HCT116 (cell line): ENCODE measurements around the gene SLC10A3. TPM values are rescaled to one million over a fixed set of nuclear protein-coding genes. Genes with fewer than 3 reads are reported as not detected.

Experiments
- ATAC-seq: fragments of 200-7000 bp; cut with Tn5 transposase; 2 replicates; pipeline ENCODE4 v1.9.1; 2020; ENCODE audit warnings: mild to moderate bottlenecking, moderate library complexity
- BruUV-seq: library from RNA; stranded (reverse); fragments of 400-500 nt; replicated peaks from 2 replicates; lab custom pipeline; 2021; lab: Mats Ljungman, UMichigan
- CTCF ChIA-PET: fragments of 300-600 bp; sonication (Branson Sonifier 250); formaldehyde crosslinking; loops from one replicate; lab custom pipeline; 2021; ENCODE audit warnings: antibody characterized with exemption; lab: Charles Lee
- POLR2A ChIA-PET: fragments of 300-600, 350-600 bp; sonication (Branson Sonifier 250); formaldehyde crosslinking; loops from one replicate; lab custom pipeline; 2021; ENCODE audit warnings: antibody characterized with exemption; lab: Charles Lee
- RAD21 ChIA-PET, 2 experiments: fragments of 300-600 bp; sonication (Branson Sonifier 250); formaldehyde crosslinking; loops; one replicate each; lab custom pipeline; 2023; ENCODE audit warnings: low total read pairs in 2 of 2; ENCODE audit not compliant: uncharacterized antibody in 2 of 2, unreplicated experiment in 2 of 2, low non-redundant PET in 1 of 2; lab: Charles Lee
- DNase-seq: peaks from one replicate; pipeline ENCODE4 v3.0.0-alpha.2; 2010; ENCODE audit warnings: low read depth, low spot score
- H2AFZ ChIP-seq: fragments of 200-600 bp; shearing (Covaris generic), sonication (generic); 2 replicates; pipeline ENCODE4 v1.6.1; 2017; ENCODE audit warnings: low read depth, mixed run types, mixed read lengths, antibody characterized with exemption, low read length; ENCODE audit not compliant: poor library complexity, severe bottlenecking
- H3K27ac ChIP-seq: 2 replicates; pipeline ENCODE4 v1.5.1; 2012; ENCODE audit warnings: low read depth, low read length
- H3K27me3 ChIP-seq: fragments of 200-600 bp; sonication (generic); 2 replicates; pipeline ENCODE4 v1.6.1; 2016; ENCODE audit warnings: mixed run types, low read length, mixed read lengths; ENCODE audit not compliant: insufficient read depth
- H3K36me3 ChIP-seq, 2 experiments: fragments of 200-500 bp in 1 of 2; fragments of 200-600 bp in 1 of 2; sonication (Bioruptor generic) in 1 of 2; sonication (generic) in 1 of 2; 2 replicates each; pipeline versions ENCODE4 v1.5.1 to v1.6.1; 2014 to 2016; ENCODE audit warnings: low read length in 2 of 2, inconsistent platforms in 1 of 2, mixed read lengths in 1 of 2, mixed run types in 1 of 2; ENCODE audit not compliant: insufficient read depth in 2 of 2, control insufficient read depth in 1 of 2
- H3K4me1 ChIP-seq, 2 experiments: fragments of 200-600 bp in 1 of 2; sonication (generic) in 1 of 2; 2 replicates each; pipeline versions ENCODE4 v1.5.1 to v1.6.1; 2012 to 2017; ENCODE audit warnings: low read length in 2 of 2, inconsistent platforms in 1 of 2, mild to moderate bottlenecking in 1 of 2, mixed read lengths in 1 of 2, mixed run types in 1 of 2, moderate library complexity in 1 of 2; ENCODE audit not compliant: insufficient read depth in 2 of 2, control insufficient read depth in 1 of 2
- H3K4me2 ChIP-seq: fragments of 200-600 bp; sonication (generic); 2 replicates; pipeline ENCODE4 v1.6.1; 2017; ENCODE audit warnings: mixed run types, low read length, mixed read lengths
- H3K4me3 ChIP-seq, 2 experiments: fragments of 200-600 bp in 1 of 2; sonication (generic) in 1 of 2; replicated peaks in 1 of 2; 2 replicates each; pipeline ENCODE4 v1.5.1; 2011 to 2016; ENCODE audit warnings: low read length in 2 of 2, control low read depth in 1 of 2, low read depth in 1 of 2, mild to moderate bottlenecking in 1 of 2, mixed read lengths in 1 of 2, mixed run types in 1 of 2
- H3K79me2 ChIP-seq: fragments of 200-600 bp; sonication (generic); 2 replicates; pipeline ENCODE4 v1.6.1; 2017; ENCODE audit warnings: mild to moderate bottlenecking, mixed run types, low read length, moderate library complexity, mixed read lengths; ENCODE audit not compliant: insufficient read depth
- H3K9ac ChIP-seq: fragments of 200-600 bp; sonication (generic); 2 replicates; pipeline ENCODE4 v1.6.1; 2016; ENCODE audit warnings: low read length, mixed read lengths
- H3K9me2 ChIP-seq: fragments of 200-600 bp; sonication (generic), shearing (Covaris generic); 2 replicates; pipeline ENCODE4 v1.6.1; 2017; ENCODE audit warnings: mixed run types, mild to moderate bottlenecking, moderate library complexity; ENCODE audit not compliant: insufficient read depth
- H3K9me3 ChIP-seq, 2 experiments: fragments of 200-500 bp in 1 of 2; fragments of 200-600 bp in 1 of 2; sonication (Bioruptor generic) in 1 of 2; sonication (generic) in 1 of 2; 2 replicates each; pipeline ENCODE4 v1.6.1; 2014 to 2017; ENCODE audit warnings: low read length in 2 of 2, mixed read lengths in 2 of 2, inconsistent platforms in 1 of 2, low read depth in 1 of 2, mild to moderate bottlenecking in 1 of 2, mixed run types in 1 of 2, moderate library complexity in 1 of 2; ENCODE audit not compliant: control insufficient read depth in 1 of 2, insufficient read depth in 1 of 2
- H4K20me1 ChIP-seq: fragments of 200-600 bp; sonication (generic), shearing (Covaris generic); 2 replicates; pipeline ENCODE4 v1.6.1; 2017; ENCODE audit warnings: mixed run types, mild to moderate bottlenecking, moderate library complexity; ENCODE audit not compliant: insufficient read depth
- CEBPB ChIP-seq: IDR thresholded peaks from 2 replicates; pipeline ENCODE4 v1.6.1; 2012; ENCODE audit warnings: low read depth
- EGR1 ChIP-seq: IDR thresholded peaks from 2 replicates; pipeline ENCODE4 v1.6.1; 2012; ENCODE audit warnings: low read depth
- ELF1 ChIP-seq: IDR thresholded peaks from 2 replicates; pipeline ENCODE4 v1.6.1; 2012; ENCODE audit warnings: low read depth, borderline replicate concordance
- EZH2phosphoT487 ChIP-seq: fragments of 200-600 bp; IDR thresholded peaks from 2 replicates; pipeline ENCODE4 v1.6.1; 2018; ENCODE audit warnings: antibody characterized with exemption, borderline replicate concordance
- FOSL1 ChIP-seq: IDR thresholded peaks from 2 replicates; pipeline ENCODE4 v1.6.1; 2012; ENCODE audit warnings: low read depth
- JUND ChIP-seq: IDR thresholded peaks from 2 replicates; pipeline ENCODE4 v1.6.1; 2012
- POLR2AphosphoS5 ChIP-seq: IDR thresholded peaks from 2 replicates; pipeline ENCODE4 v1.6.1; 2011; ENCODE audit warnings: mild to moderate bottlenecking, low read depth, low read length, moderate library complexity
- RAD21 ChIP-seq: IDR thresholded peaks from 2 replicates; pipeline ENCODE4 v1.6.1; 2012; ENCODE audit warnings: low read depth, mild to moderate bottlenecking
- SIN3A ChIP-seq: IDR thresholded peaks from 2 replicates; pipeline ENCODE4 v1.6.1; 2012; ENCODE audit warnings: low read depth
- SRF ChIP-seq: IDR thresholded peaks from 2 replicates; pipeline ENCODE4 v1.6.1; 2012; ENCODE audit warnings: low read depth
- TCF7L2 ChIP-seq: IDR thresholded peaks from 2 replicates; pipeline ENCODE4 v1.7.0; 2011; ENCODE audit warnings: borderline replicate concordance, inconsistent platforms; ENCODE audit not compliant: insufficient read depth, insufficient read length; ENCODE audit errors: extremely low read depth
- ZFX ChIP-seq: fragments of 450-650 bp; IDR thresholded peaks from 2 replicates; pipeline ENCODE4 v1.6.1; 2017
- ZNF274 ChIP-seq: fragments of 200-500 bp; sonication (Bioruptor generic); IDR thresholded peaks from 2 replicates; pipeline ENCODE4 v1.6.1; 2014; ENCODE audit warnings: mild to moderate bottlenecking, low read depth, low read length, inconsistent platforms
- intact Hi-C: fragments of 100-400 bp; cut with micrococcal nuclease; formaldehyde crosslinking; loops from 2 replicates; pipeline ENCODE4 v1.10.0; 2022
- total RNA-seq: library from RNA; stranded (reverse); gene quantifications from one replicate; pipeline ENCODE4 v1.2.1, GENCODE V29; 2021; ENCODE audit not compliant: unreplicated experiment
- TF ChIP-seq, protein P1 (sequence below): IDR thresholded peaks from 2 replicates; pipeline ENCODE4 v1.6.1; 2012
- TF ChIP-seq, protein P2 (sequence below): IDR thresholded peaks from 2 replicates; pipeline ENCODE4 v1.6.1; 2012; ENCODE audit warnings: low read depth
- TF ChIP-seq, protein P3 (sequence below): IDR thresholded peaks from 2 replicates; pipeline ENCODE4 v1.6.1; 2012
- TF ChIP-seq, protein P4 (sequence below), 3 experiments: fragments of 200-600 bp in 1 of 3; sonication (generic) in 1 of 3; IDR thresholded peaks in 2 of 3; conservative IDR thresholded peaks in 1 of 3; 2 replicates each; pipeline ENCODE4 v1.5.1; 2012 to 2017; ENCODE audit warnings: low read depth in 2 of 3, low read length in 2 of 3, antibody characterized with exemption in 1 of 3, borderline replicate concordance in 1 of 3, control low read depth in 1 of 3, mild to moderate bottlenecking in 1 of 3, mixed read lengths in 1 of 3, mixed run types in 1 of 3, moderate library complexity in 1 of 3; ENCODE audit not compliant: insufficient read depth in 1 of 3

Gene SLC10A3
- total RNA-seq, 1 experiment from 2014 or later, result 16.2 TPM

DNA sequence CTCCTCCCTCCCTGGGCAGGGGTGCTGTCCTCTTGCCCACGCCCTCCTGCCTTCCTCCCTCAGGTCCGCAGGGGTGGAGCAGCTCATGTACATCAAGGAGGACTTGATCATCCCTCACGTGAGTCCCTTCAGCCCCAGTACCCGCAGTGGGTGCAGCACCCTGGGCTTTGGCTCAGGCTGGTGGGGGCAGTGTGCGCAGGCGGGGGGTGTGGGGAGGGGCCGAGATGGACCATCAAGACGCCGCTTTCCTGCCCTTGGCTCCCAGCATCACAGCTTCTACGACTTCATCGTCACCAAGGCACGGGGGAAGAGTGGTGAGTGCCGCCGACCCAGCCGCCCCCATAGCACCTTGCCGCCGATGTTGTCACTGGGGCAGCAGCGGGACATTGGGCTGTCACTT, 40.8 kb downstream of the SLC10A3 start:
- RAD21 ChIA-PET, result no interaction called here

More for the DNA sequence above, 40.8 kb downstream of the SLC10A3 start:
- TF ChIP-seq ZFX (no peak), SRF (no peak), ELF1 (no peak), CEBPB (no peak), SIN3A (no peak), JUND (no peak), EGR1 (no peak), FOSL1 (no peak), EZH2phosphoT487 (no peak), ZNF274 (no peak), TCF7L2 (no peak), RAD21 (no peak), POLR2AphosphoS5 (no peak)
- TF ChIP-seq, protein P1, sequence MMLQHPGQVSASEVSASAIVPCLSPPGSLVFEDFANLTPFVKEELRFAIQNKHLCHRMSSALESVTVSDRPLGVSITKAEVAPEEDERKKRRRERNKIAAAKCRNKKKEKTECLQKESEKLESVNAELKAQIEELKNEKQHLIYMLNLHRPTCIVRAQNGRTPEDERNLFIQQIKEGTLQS, result no peak
- TF ChIP-seq, protein P2, sequence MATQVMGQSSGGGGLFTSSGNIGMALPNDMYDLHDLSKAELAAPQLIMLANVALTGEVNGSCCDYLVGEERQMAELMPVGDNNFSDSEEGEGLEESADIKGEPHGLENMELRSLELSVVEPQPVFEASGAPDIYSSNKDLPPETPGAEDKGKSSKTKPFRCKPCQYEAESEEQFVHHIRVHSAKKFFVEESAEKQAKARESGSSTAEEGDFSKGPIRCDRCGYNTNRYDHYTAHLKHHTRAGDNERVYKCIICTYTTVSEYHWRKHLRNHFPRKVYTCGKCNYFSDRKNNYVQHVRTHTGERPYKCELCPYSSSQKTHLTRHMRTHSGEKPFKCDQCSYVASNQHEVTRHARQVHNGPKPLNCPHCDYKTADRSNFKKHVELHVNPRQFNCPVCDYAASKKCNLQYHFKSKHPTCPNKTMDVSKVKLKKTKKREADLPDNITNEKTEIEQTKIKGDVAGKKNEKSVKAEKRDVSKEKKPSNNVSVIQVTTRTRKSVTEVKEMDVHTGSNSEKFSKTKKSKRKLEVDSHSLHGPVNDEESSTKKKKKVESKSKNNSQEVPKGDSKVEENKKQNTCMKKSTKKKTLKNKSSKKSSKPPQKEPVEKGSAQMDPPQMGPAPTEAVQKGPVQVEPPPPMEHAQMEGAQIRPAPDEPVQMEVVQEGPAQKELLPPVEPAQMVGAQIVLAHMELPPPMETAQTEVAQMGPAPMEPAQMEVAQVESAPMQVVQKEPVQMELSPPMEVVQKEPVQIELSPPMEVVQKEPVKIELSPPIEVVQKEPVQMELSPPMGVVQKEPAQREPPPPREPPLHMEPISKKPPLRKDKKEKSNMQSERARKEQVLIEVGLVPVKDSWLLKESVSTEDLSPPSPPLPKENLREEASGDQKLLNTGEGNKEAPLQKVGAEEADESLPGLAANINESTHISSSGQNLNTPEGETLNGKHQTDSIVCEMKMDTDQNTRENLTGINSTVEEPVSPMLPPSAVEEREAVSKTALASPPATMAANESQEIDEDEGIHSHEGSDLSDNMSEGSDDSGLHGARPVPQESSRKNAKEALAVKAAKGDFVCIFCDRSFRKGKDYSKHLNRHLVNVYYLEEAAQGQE, result no peak
- TF ChIP-seq, protein P3, sequence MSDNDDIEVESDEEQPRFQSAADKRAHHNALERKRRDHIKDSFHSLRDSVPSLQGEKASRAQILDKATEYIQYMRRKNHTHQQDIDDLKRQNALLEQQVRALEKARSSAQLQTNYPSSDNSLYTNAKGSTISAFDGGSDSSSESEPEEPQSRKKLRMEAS, result no peak
- TF ChIP-seq, protein P4, sequence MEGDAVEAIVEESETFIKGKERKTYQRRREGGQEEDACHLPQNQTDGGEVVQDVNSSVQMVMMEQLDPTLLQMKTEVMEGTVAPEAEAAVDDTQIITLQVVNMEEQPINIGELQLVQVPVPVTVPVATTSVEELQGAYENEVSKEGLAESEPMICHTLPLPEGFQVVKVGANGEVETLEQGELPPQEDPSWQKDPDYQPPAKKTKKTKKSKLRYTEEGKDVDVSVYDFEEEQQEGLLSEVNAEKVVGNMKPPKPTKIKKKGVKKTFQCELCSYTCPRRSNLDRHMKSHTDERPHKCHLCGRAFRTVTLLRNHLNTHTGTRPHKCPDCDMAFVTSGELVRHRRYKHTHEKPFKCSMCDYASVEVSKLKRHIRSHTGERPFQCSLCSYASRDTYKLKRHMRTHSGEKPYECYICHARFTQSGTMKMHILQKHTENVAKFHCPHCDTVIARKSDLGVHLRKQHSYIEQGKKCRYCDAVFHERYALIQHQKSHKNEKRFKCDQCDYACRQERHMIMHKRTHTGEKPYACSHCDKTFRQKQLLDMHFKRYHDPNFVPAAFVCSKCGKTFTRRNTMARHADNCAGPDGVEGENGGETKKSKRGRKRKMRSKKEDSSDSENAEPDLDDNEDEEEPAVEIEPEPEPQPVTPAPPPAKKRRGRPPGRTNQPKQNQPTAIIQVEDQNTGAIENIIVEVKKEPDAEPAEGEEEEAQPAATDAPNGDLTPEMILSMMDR (IDR thresholded peaks at IDR 0.05 in 2 of 3, conservative IDR thresholded peaks at IDR 0.05 in 1 of 3; ENCODE audit: borderline replicate concordance in 1 of 3, insufficient read depth in 1 of 3, low read depth in 2 of 3, low read length in 2 of 3), result no peak
- no peaks in the 10 kb centered on the region for H3K9me3 ChIP-seq
- intact Hi-C loops, result no loop called here
- no peak overlapping the region for H3K4me3 ChIP-seq
- no peak overlapping the region for H3K27ac ChIP-seq
- no peaks in the 10 kb centered on the region for H4K20me1 ChIP-seq
- no peaks in the 10 kb centered on the region for H3K9me2 ChIP-seq
- BruUV-seq, result no TSS peak
- H3K9ac ChIP-seq, result no peak overlapping the region
- H3K27me3 ChIP-seq, result no peaks in the 10 kb centered on the region
- ChIA-PET POLR2A (no interaction called here), CTCF (no interaction called here)
- DNase-seq (no peak), ATAC-seq (no peak)
- peaks cover 6 to 7% of the 10 kb centered on the region in 2 experiments; a peak in 3 of 4 replicates for H3K4me1 ChIP-seq
- peaks cover 5% of the 10 kb centered on the region; the same call in 1 of the 2 replicates for H3K79me2 ChIP-seq
- no peak overlapping the region for H2AFZ ChIP-seq
- no peak overlapping the region for H3K4me2 ChIP-seq
- H3K36me3 ChIP-seq, result no peaks in the 10 kb centered on the region
